ENCODE measurements around the gene SPECC1. TPM values are rescaled to one million over a fixed set of nuclear protein-coding genes. Genes with fewer than 3 reads are reported as not detected.

The SPECC1 gene
- total and polyA plus RNA-seq, 7 donors, result 10.9 to 98.3 (median 43.5) TPM

DNA sequence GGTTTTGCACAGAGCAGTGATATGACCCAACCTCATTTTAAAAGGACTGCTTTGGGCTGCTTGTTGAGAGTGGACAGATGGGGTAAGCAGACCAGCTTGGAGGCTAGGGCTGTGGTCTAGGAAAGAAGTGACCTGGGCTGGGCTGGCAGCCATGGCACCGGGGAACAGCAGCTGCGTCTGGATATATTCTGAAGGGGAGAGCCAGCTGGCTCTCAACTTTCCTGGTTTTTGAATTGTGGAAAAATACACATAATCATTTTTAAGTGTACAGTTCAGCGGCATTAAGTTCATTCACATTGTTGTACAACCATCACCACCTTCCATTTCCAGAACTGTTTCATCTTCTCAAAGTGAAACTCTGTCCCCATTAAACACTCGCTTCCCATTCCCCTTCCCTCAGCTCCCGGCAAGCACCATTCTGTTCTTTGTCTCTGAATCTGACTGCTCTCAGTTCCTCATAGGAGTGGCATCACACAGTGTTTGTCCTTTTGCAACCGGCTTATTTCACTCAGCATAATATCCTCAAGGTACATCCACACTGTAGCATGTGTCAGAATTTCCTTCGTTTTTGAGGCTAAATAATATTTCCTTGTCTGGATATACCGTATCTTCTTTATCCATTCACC is 113.2 kb downstream of the SPECC1 start:
- 51 to 88% methylated on average over 8 of the region's 8 CpGs for WGBS, 2 donors
- intact Hi-C loops (cut with DNase I), result no loop called here

GRCh38 chr17:20123209-20123608 is 114.0 kb downstream of the SPECC1 start:
- TF ChIP-seq CTCF (IDR thresholded peaks at IDR 0.05) (no peak), EP300 (IDR thresholded peaks at IDR 0.05) (no peak), POLR2A (IDR thresholded peaks at IDR 0.05) (no peak), POLR2AphosphoS5 (IDR thresholded peaks at IDR 0.05) (no peak)
- intact Hi-C loops (cut with DNase I), result no loop called here
- H3K27me3 ChIP-seq, result no peaks in the 10 kb centered on the region
- DNase-seq, result no peak
- no peaks in the 10 kb centered on the region for H3K9me3 ChIP-seq
- H3K27ac ChIP-seq, result no peak overlapping the region
- peaks cover 0 to 7% (median 3%) of the 10 kb centered on the region in 4 donors for H3K4me1 ChIP-seq
- no peak overlapping the region for H3K4me3 ChIP-seq
- H3K36me3 ChIP-seq, result no peaks in the 10 kb centered on the region
- WGBS, 2 donors, result 72 to 83% methylated on average over 4 of the region's 4 CpGs

More for the DNA sequence above, 113.2 kb downstream of the SPECC1 start:
- Histone ChIP-seq H3K27ac (no peak overlapping the region), H3K4me3 (no peak overlapping the region), H3K9me3 (no peaks in the 10 kb centered on the region), H3K36me3 (no peaks in the 10 kb centered on the region), H3K4me1 (peaks cover 0 to 7% (median 3%) of the 10 kb centered on the region in 4 donors), H3K27me3 (no peaks in the 10 kb centered on the region)
- TF ChIP-seq EP300 (IDR thresholded peaks at IDR 0.05) (no peak), CTCF (IDR thresholded peaks at IDR 0.05) (no peak), POLR2AphosphoS5 (IDR thresholded peaks at IDR 0.05) (no peak), POLR2A (IDR thresholded peaks at IDR 0.05) (no peak)
- no peak for DNase-seq

- Histone ChIP-seq H3K9me3 (no peaks in the 10 kb centered on the region), H3K27ac (no peak overlapping the region), H3K36me3 (no peaks in the 10 kb centered on the region), H3K4me1 (peaks cover 0 to 7% (median 3%) of the 10 kb centered on the region in 4 donors), H3K27me3 (no peaks in the 10 kb centered on the region), H3K4me3 (no peak overlapping the region)
- WGBS, 2 donors, result 62 to 78% methylated on average over 6 of the region's 6 CpGs
- intact Hi-C loops (cut with DNase I), result no loop called here
- no peak for TF ChIP-seq EP300 (IDR thresholded peaks at IDR 0.05)
- no peak for TF ChIP-seq CTCF (IDR thresholded peaks at IDR 0.05)
- no peak for DNase-seq
Observed at GRCh38 chr17:20125724-20126123, 116.6 kb downstream of the SPECC1 start.

- no peak for DNase-seq
- Histone ChIP-seq H3K36me3 (no peaks in the 10 kb centered on the region), H3K27me3 (no peaks in the 10 kb centered on the region), H3K9me3 (peaks cover 0 to 6% (median 0%) of the 10 kb centered on the region in 4 donors), H3K4me1 (no peaks in the 10 kb centered on the region), H3K27ac (no peak overlapping the region), H3K4me3 (no peak overlapping the region)
- intact Hi-C loops (cut with DNase I), result no loop called here
- WGBS, 2 donors, result 95 to 96% methylated on average over 6 of the region's 6 CpGs
- TF ChIP-seq CTCF (IDR thresholded peaks at IDR 0.05) (no peak), POLR2A (IDR thresholded peaks at IDR 0.05) (no peak), EP300 (IDR thresholded peaks at IDR 0.05) (no peak), POLR2AphosphoS5 (IDR thresholded peaks at IDR 0.05) (no peak)
Observed at GRCh38 chr17:20127360-20128035, 118.3 kb downstream of the SPECC1 start.

All from sigmoid colon (tissue), 7 donors.